CD14-positive monocyte (primary cell): ENCODE results near the gene PIP5K1B. TPM values are rescaled to one million over a fixed set of nuclear protein-coding genes. Genes with fewer than 3 reads are reported as not detected.
A peak's percentile ranks its signal among the peaks of the same experiment; 100 is the strongest.

ENCODE experiments used
- DNase-seq, 3 donors: peaks; one replicate each; pipeline ENCODE4 v3.0.0-alpha.2; 2011 to 2022
- H2AFZ ChIP-seq: 2 replicates; pipeline ENCODE4 v1.6.0; 2012; ENCODE audit warnings: mild to moderate bottlenecking, low read depth, low read length, inconsistent platforms; ENCODE audit not compliant: insufficient read depth, poor library complexity, severe bottlenecking
- H3K27ac ChIP-seq, 2 donors: 1 replicate in 1 of 2; 2 replicates in 1 of 2; pipeline ENCODE4 v1.5.1; 2012 to 2013; ENCODE audit warnings: low read length in 2 of 2, control low read depth in 1 of 2, inconsistent platforms in 1 of 2, low read depth in 1 of 2, mild to moderate bottlenecking in 1 of 2
- H3K27me3 ChIP-seq, 2 donors: one replicate each; pipeline versions ENCODE4 v1.6.0 to v1.6.1; 2011 to 2013; ENCODE audit warnings: low read length in 2 of 2; ENCODE audit not compliant: control insufficient read depth in 2 of 2, insufficient read depth in 2 of 2
- H3K36me3 ChIP-seq, 2 donors: replicated peaks in 1 of 2; 1 replicate in 1 of 2; 2 replicates in 1 of 2; pipeline versions ENCODE4 v1.5.1 to v1.6.1; 2012 to 2013; ENCODE audit warnings: low read length in 2 of 2, control low read depth in 1 of 2, inconsistent platforms in 1 of 2, mild to moderate bottlenecking in 1 of 2; ENCODE audit not compliant: insufficient read depth in 2 of 2, control insufficient read depth in 1 of 2
- H3K4me1 ChIP-seq, 2 donors: 1 replicate in 1 of 2; 2 replicates in 1 of 2; pipeline versions ENCODE4 v1.5.1 to v1.6.1; 2012 to 2013; ENCODE audit warnings: low read length in 2 of 2, control low read depth in 1 of 2, inconsistent platforms in 1 of 2, mild to moderate bottlenecking in 1 of 2, moderate library complexity in 1 of 2; ENCODE audit not compliant: insufficient read depth in 2 of 2, control insufficient read depth in 1 of 2
- H3K4me2 ChIP-seq: replicated peaks from 2 replicates; pipeline ENCODE3; 2012; ENCODE audit warnings: low read length, moderate library complexity, mild to moderate bottlenecking; ENCODE audit not compliant: poor library complexity, severe bottlenecking; ENCODE audit errors: extremely low read depth
- H3K4me3 ChIP-seq, 3 experiments: fragments of 200-600 bp in 1 of 3; sonication (generic) in 1 of 3; replicated peaks in 1 of 3; 1 replicate in 2 of 3; 2 replicates in 1 of 3; pipeline ENCODE4 v1.5.1; 2011 to 2013; ENCODE audit warnings: low read length in 3 of 3, mild to moderate bottlenecking in 3 of 3, control low read depth in 2 of 3, low read depth in 2 of 3, inconsistent platforms in 1 of 3, moderate library complexity in 1 of 3
- H3K79me2 ChIP-seq: 2 replicates; pipeline ENCODE4 v1.6.0; 2012; ENCODE audit warnings: mild to moderate bottlenecking, control low read depth, inconsistent platforms, low read length, moderate library complexity; ENCODE audit not compliant: insufficient read depth
- H3K9ac ChIP-seq: 2 replicates; pipeline ENCODE4 v1.6.0; 2017; ENCODE audit warnings: low read length, mild to moderate bottlenecking; ENCODE audit not compliant: insufficient read depth, poor library complexity, severe bottlenecking
- H3K9me3 ChIP-seq, 2 donors: replicated peaks in 1 of 2; 1 replicate in 1 of 2; 2 replicates in 1 of 2; pipeline versions ENCODE4 v1.5.1 to v1.6.1; 2012 to 2013; ENCODE audit warnings: low read length in 2 of 2, control low read depth in 1 of 2; ENCODE audit not compliant: control insufficient read depth in 1 of 2, insufficient read depth in 1 of 2
- H4K20me1 ChIP-seq: 2 replicates; pipeline ENCODE4 v1.6.0; 2012; ENCODE audit warnings: mild to moderate bottlenecking, low read length, control low read depth, moderate library complexity; ENCODE audit not compliant: insufficient read depth
- H3K27ac Mint-ChIP-seq, 7 donors: one replicate each; pipeline ENCODE4 v1.8.0; 2020; ENCODE audit warnings: mild to moderate bottlenecking in 7 of 7, mixed read lengths in 7 of 7, moderate library complexity in 6 of 7, inconsistent platforms in 2 of 7
- H3K27me3 Mint-ChIP-seq, 3 donors: one replicate each; pipeline ENCODE4 v1.8.0; 2021 to 2022; ENCODE audit warnings: low read depth in 3 of 3, mild to moderate bottlenecking in 3 of 3, mixed read lengths in 3 of 3, moderate library complexity in 3 of 3, inconsistent platforms in 1 of 3
- H3K36me3 Mint-ChIP-seq, 2 donors: one replicate each; pipeline ENCODE4 v1.8.0; 2020; ENCODE audit warnings: mixed read lengths in 2 of 2, inconsistent platforms in 1 of 2, mild to moderate bottlenecking in 1 of 2
- H3K4me1 Mint-ChIP-seq: one replicate; pipeline ENCODE4 v1.8.0; 2020; ENCODE audit warnings: mild to moderate bottlenecking, mixed read lengths
- H3K4me3 Mint-ChIP-seq, 2 donors: one replicate each; pipeline ENCODE4 v1.8.0; 2020; ENCODE audit warnings: mild to moderate bottlenecking in 2 of 2, mixed read lengths in 2 of 2, moderate library complexity in 1 of 2
- H3K9me3 Mint-ChIP-seq, 7 donors: one replicate each; pipeline ENCODE4 v1.8.0; 2020 to 2022; ENCODE audit warnings: mixed read lengths in 7 of 7, mild to moderate bottlenecking in 6 of 7, moderate library complexity in 6 of 7, inconsistent platforms in 2 of 7
- WGBS: methylation state at CpG from one replicate; pipeline ENCODE4 v1.1.5; 2013; ENCODE audit warnings: missing lambda C conversion rate; ENCODE audit not compliant: insufficient coverage; 5-methylcytosine and 5-hydroxymethylcytosine counted together
- intact Hi-C, 2 donors: fragments of 100-400 bp; cut with micrococcal nuclease; formaldehyde crosslinking; loops; one replicate each; pipeline versions ENCODE4 v1.15.0 to v1.15.1; 2023
- polyA plus RNA-seq, 3 donors: library from polyadenylated mRNA; depleted of rRNA in 1 of 3; unstranded in 2 of 3; stranded (reverse) in 1 of 3; fragments of 300-500 nt in 2 of 3; fragments of >200 nt in 1 of 3; fragmentation: Illumina TruSeq in 2 of 3; gene quantifications; 1 replicate in 2 of 3; 2 replicates in 1 of 3; pipeline ENCODE4 v1.2.3, GENCODE V29; 2012 to 2021
- TF ChIP-seq, protein P1 (sequence below): fragments of 200-600 bp; IDR thresholded peaks from one replicate; pipeline ENCODE4 v1.8.0; 2022; ENCODE audit warnings: antibody characterized with exemption, mild to moderate bottlenecking

PIP5K1B gene
- polyA plus RNA-seq, 3 donors, result 0.18 to 4.1 (median 0.87) TPM

DNA sequence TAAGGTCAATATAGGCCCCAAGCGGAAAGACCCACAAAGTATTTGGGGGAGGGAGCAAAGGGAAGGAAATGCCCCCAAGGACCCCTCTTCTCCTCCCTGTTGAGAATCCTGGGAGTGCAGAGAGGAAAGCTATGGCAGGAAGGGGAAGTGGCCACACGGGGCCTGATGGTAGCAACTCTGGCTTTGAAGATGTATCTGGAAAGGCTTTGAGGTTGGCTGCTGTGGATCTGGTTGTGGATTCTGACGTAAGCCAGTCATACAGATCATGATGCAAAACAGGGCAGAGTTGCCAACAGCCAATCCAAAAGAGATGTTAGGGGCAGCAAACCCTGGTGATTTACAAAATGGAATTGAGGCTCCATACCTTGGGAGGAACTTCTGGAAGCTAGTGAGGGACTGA, 200.1 kb downstream of the PIP5K1B start:
- Mint-ChIP-seq H3K27me3 (no peaks in the 10 kb centered on the region), H3K9me3 (peaks cover 0 to 2% (median 0%) of the 10 kb centered on the region in 7 donors), H3K27ac (peak overlapping the region in 1 of 7 donors; percentile 13), H3K4me3 (no peak overlapping the region), H3K4me1 (peaks cover 14% of the 10 kb centered on the region), H3K36me3 (peaks cover 2 to 3% of the 10 kb centered on the region in 2 donors)
- Histone ChIP-seq H3K27ac (no peak overlapping the region), H3K79me2 (no peaks in the 10 kb centered on the region), H4K20me1 (no peaks in the 10 kb centered on the region), H3K4me2 (no peak overlapping the region), H3K4me3 (no peak overlapping the region), H3K27me3 (no peaks in the 10 kb centered on the region), H3K9ac (no peak overlapping the region), H3K36me3 (no peaks in the 10 kb centered on the region), H3K4me1 (peaks cover 3 to 9% of the 10 kb centered on the region in 2 donors), H3K9me3 (no peaks in the 10 kb centered on the region), H2AFZ (no peak overlapping the region)
- DNase-seq, result no peak
- 0% methylated on average over 2 of the region's 3 CpGs for WGBS
- intact Hi-C loops, result loop anchor here in 1 of 2 donors (10.0 kb wide), 1 partner anchor 90 kb away; no protein-coding TSS in a partner anchor
- TF ChIP-seq, protein P1, sequence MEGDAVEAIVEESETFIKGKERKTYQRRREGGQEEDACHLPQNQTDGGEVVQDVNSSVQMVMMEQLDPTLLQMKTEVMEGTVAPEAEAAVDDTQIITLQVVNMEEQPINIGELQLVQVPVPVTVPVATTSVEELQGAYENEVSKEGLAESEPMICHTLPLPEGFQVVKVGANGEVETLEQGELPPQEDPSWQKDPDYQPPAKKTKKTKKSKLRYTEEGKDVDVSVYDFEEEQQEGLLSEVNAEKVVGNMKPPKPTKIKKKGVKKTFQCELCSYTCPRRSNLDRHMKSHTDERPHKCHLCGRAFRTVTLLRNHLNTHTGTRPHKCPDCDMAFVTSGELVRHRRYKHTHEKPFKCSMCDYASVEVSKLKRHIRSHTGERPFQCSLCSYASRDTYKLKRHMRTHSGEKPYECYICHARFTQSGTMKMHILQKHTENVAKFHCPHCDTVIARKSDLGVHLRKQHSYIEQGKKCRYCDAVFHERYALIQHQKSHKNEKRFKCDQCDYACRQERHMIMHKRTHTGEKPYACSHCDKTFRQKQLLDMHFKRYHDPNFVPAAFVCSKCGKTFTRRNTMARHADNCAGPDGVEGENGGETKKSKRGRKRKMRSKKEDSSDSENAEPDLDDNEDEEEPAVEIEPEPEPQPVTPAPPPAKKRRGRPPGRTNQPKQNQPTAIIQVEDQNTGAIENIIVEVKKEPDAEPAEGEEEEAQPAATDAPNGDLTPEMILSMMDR, result no peak

DNA sequence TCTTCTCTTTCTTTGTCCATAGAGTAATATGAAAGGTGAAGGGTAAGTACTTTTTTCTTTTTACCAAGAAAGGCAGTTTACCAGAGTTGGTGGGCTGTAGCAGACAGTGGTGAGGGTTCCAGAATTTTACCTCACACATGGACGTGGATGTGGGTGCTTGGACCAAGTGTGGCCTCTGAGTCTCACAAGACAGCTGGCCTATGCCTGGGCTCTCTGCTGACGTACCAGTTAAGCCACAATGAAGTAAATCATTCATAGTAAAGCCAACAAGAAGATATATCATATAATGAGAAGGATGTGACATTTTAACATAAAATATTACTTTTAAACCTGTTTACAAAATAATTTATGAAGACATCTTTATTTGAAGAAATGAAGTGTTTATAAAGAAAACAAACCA, 202.9 kb downstream of the PIP5K1B start:
- no peak overlapping the region for H3K27ac Mint-ChIP-seq
- H4K20me1 ChIP-seq, result no peaks in the 10 kb centered on the region
- DNase-seq, result no peak
- no peak overlapping the region for H2AFZ ChIP-seq
- no peaks in the 10 kb centered on the region for H3K36me3 ChIP-seq
- H3K27me3 Mint-ChIP-seq, result no peaks in the 10 kb centered on the region
- TF ChIP-seq, protein P1, result no peak
- H3K27ac ChIP-seq, result no peak overlapping the region
- intact Hi-C loops, result loop anchor here in 1 of 2 donors (10.0 kb wide), 1 partner anchor 87 kb away; no protein-coding TSS in a partner anchor
- 100% methylated on average over 1 of the region's 2 CpGs for WGBS
- H3K9me3 ChIP-seq, result no peaks in the 10 kb centered on the region
- no peak overlapping the region for H3K4me3 ChIP-seq
- H3K79me2 ChIP-seq, result no peaks in the 10 kb centered on the region
- no peak overlapping the region for H3K9ac ChIP-seq
- H3K36me3 Mint-ChIP-seq, result peaks cover 3 to 7% of the 10 kb centered on the region in 2 donors
- peaks cover 0 to 5% of the 10 kb centered on the region in 2 donors for H3K4me1 ChIP-seq
- H3K4me3 Mint-ChIP-seq, result no peak overlapping the region
- H3K9me3 Mint-ChIP-seq, result peaks cover 0 to 2% (median 0%) of the 10 kb centered on the region in 7 donors
- no peaks in the 10 kb centered on the region for H3K27me3 ChIP-seq
- no peak overlapping the region for H3K4me2 ChIP-seq
- peaks cover 12% of the 10 kb centered on the region for H3K4me1 Mint-ChIP-seq
